ENCODE results near the gene ZNF20. TPM values are rescaled to one million over a fixed set of nuclear protein-coding genes. Genes with fewer than 3 reads are reported as not detected.
"Not testable (repeated sequence)": the region's sequence is repeated elsewhere in the genome, so short reads cannot be mapped to it uniquely, and the experiment has no call there.

Gene ZNF20
- polyA plus RNA-seq, 1 donor from 2014 or later: 12.0 TPM

- no peak for TF ChIP-seq EZH2 (IDR thresholded peaks at IDR 0.05; ENCODE audit: borderline replicate concordance, insufficient read depth, low read length, poor library complexity, severe bottlenecking)
- no peak for TF ChIP-seq MXI1 (conservative IDR thresholded peaks at IDR 0.05; ENCODE audit: poor library complexity, severe bottlenecking)
- TF ChIP-seq EP300 (conservative IDR thresholded peaks at IDR 0.05; ENCODE audit: poor library complexity, severe bottlenecking): no peak
- TF ChIP-seq TAF1 (IDR thresholded peaks at IDR 0.05; ENCODE audit: low read depth): no peak
Observed at GRCh38 chr19:12090807-12091206, 49.3 kb downstream of the ZNF20 start (continued).

GRCh38 chr19:12085074-12085818, 54.9 kb downstream of the ZNF20 start:
- no peak overlapping the region for H3K4me3 ChIP-seq (ENCODE audit: low read length)
- H3K9me3 ChIP-seq (ENCODE audit: low read length): no peaks in the 10 kb centered on the region
- no peaks in the 10 kb centered on the region for H3F3A ChIP-seq (ENCODE audit: insufficient read depth, low read length, poor library complexity, severe bottlenecking)
- H4K20me1 ChIP-seq (ENCODE audit: insufficient read depth): no peaks in the 10 kb centered on the region
- H3K27ac ChIP-seq (ENCODE audit: low read length): no peak overlapping the region
- H3K36me3 ChIP-seq (ENCODE audit: insufficient read depth, low read length): peaks cover 9% of the 10 kb centered on the region
- TF ChIP-seq MXI1 (conservative IDR thresholded peaks at IDR 0.05; ENCODE audit: poor library complexity, severe bottlenecking): no peak
- no peak for TF ChIP-seq CTCF (IDR thresholded peaks at IDR 0.05; ENCODE audit: poor library complexity, severe bottlenecking)
- TF ChIP-seq TAF1 (IDR thresholded peaks at IDR 0.05; ENCODE audit: low read depth): no peak
- no peak for TF ChIP-seq EP300 (conservative IDR thresholded peaks at IDR 0.05; ENCODE audit: poor library complexity, severe bottlenecking)
- TF ChIP-seq REST (IDR thresholded peaks at IDR 0.05; ENCODE audit: borderline replicate concordance): no peak
- TF ChIP-seq EZH2 (IDR thresholded peaks at IDR 0.05; ENCODE audit: borderline replicate concordance, insufficient read depth, low read length, poor library complexity, severe bottlenecking): no peak
- no peak for TF ChIP-seq RAD21 (conservative IDR thresholded peaks at IDR 0.05)
- TF ChIP-seq POLR2AphosphoS5 (IDR thresholded peaks at IDR 0.05): no peak
- no peak for TF ChIP-seq SMC3 (conservative IDR thresholded peaks at IDR 0.05; ENCODE audit: poor library complexity)
- no peaks in the 10 kb centered on the region for H3K9me2 ChIP-seq (ENCODE audit: insufficient read depth, low read length)
- no peak overlapping the region for H3K4me2 ChIP-seq (ENCODE audit: low read length)
- no peak overlapping the region for H2AFZ ChIP-seq (ENCODE audit: low read depth, low read length)
- H3K27me3 ChIP-seq (ENCODE audit: insufficient read depth, low read depth, low read length): no peaks in the 10 kb centered on the region
- no peaks in the 10 kb centered on the region for H3K79me2 ChIP-seq (replicated peaks; ENCODE audit: insufficient read depth, low read length)
- no peak overlapping the region for H3K9ac ChIP-seq (ENCODE audit: low read length)

- not testable (repeated sequence) for H3K4me3 ChIP-seq (ENCODE audit: low read length); H4K20me1 ChIP-seq (ENCODE audit: insufficient read depth); H3K9me3 ChIP-seq (ENCODE audit: low read length); H3K9me2 ChIP-seq (ENCODE audit: insufficient read depth, low read length); H3F3A ChIP-seq (ENCODE audit: insufficient read depth, low read length, poor library complexity, severe bottlenecking); H3K79me2 ChIP-seq (replicated peaks; ENCODE audit: insufficient read depth, low read length); H3K36me3 ChIP-seq (ENCODE audit: insufficient read depth, low read length); H3K9ac ChIP-seq (ENCODE audit: low read length); H3K4me2 ChIP-seq (ENCODE audit: low read length); H3K27ac ChIP-seq (ENCODE audit: low read length); H3K27me3 ChIP-seq (ENCODE audit: insufficient read depth, low read depth, low read length); H2AFZ ChIP-seq (ENCODE audit: low read depth, low read length)
Observed at GRCh38 chr19:12083336-12083735, 56.8 kb downstream of the ZNF20 start.

Small RNAs within 50 kb of the gene (small RNA-seq; reads per million reads assigned to genes)
- gene RF00019 (0 to 1.2 (median 0) reads per million in 3 experiments), gene RNA5SP467 (0 reads per million in 3 experiments)

Other genes starting within 250 kb of the ZNF20 start
- 32.8 and 35.9 TPM in 2 replicates for gene ZNF700, start 215.2 kb downstream of the ZNF20 start, polyA plus RNA-seq
- gene ZNF763, start 175.3 kb downstream of the ZNF20 start, polyA plus RNA-seq: 12.8 and 17.9 TPM in 2 replicates
- gene ZNF433, start 104.7 kb downstream of the ZNF20 start, polyA plus RNA-seq: 37.3 and 40.6 TPM in 2 replicates
- gene ZNF878, start 87.4 kb downstream of the ZNF20 start, polyA plus RNA-seq: 0.21 TPM in 1 of 2 replicates, not detected in the other
- gene ZNF844, start 75.6 kb downstream of the ZNF20 start, polyA plus RNA-seq: 11.1 and 15.1 TPM in 2 replicates
- gene ZNF625, start 16.4 kb upstream of the ZNF20 start, polyA plus RNA-seq: 11.2 and 11.6 TPM in 2 replicates
- 14.2 and 16.2 TPM in 2 replicates for gene ZNF136, start 22.7 kb upstream of the ZNF20 start, polyA plus RNA-seq
- 14.7 and 19.2 TPM in 2 replicates for gene ZNF44, start 154.5 kb upstream of the ZNF20 start, polyA plus RNA-seq
- gene ZNF563, start 193.3 kb upstream of the ZNF20 start, polyA plus RNA-seq: 1.7 and 3.6 TPM in 2 replicates
- gene ZNF442, start 225.3 kb upstream of the ZNF20 start, polyA plus RNA-seq: 8.8 and 12.1 TPM in 2 replicates